ENCODE results near the gene LRRC49. TPM values are rescaled to one million over a fixed set of nuclear protein-coding genes. Genes with fewer than 3 reads are reported as not detected.

Gene LRRC49
- total and polyA plus RNA-seq, 10 of the 15 experiments (the other 5 are each of a cell fraction or from before 2014, with no cell fraction given): 1.4 to 3.7 (median 2.9) TPM

- no peaks in the 10 kb centered on the region for H3K36me3 ChIP-seq (ENCODE audit: control insufficient read depth in 2 of 2, insufficient read depth in 2 of 2, low read length in 1 of 2)
- no peak overlapping the region for H3K4me2 ChIP-seq (ENCODE audit: control insufficient read depth, insufficient read depth)
- ChIA-PET SMC1A (ENCODE audit: uncharacterized antibody, unreplicated experiment) (no interaction called here), CTCF (no interaction called here), RAD21 (ENCODE audit: unreplicated experiment) (interaction anchor here (0.9 kb wide), 1 partner anchor 14 kb away, joined by 3 read pairs; no protein-coding TSS in a partner anchor), POLR2A (no interaction called here)
- intact Hi-C loops (cut with micrococcal nuclease; ENCODE audit: unreplicated experiment): no loop called here
- ATAC-seq: no peak
- no peaks in the 10 kb centered on the region for H3K79me2 ChIP-seq (ENCODE audit: control insufficient read depth, insufficient read depth, low read length)
- no peaks in the 10 kb centered on the region for H4K20me1 ChIP-seq (ENCODE audit: control insufficient read depth, insufficient read depth)
- H3K9ac ChIP-seq (ENCODE audit: control insufficient read depth, insufficient read depth, low read length): no peak overlapping the region
- no peak overlapping the region for H3K27ac ChIP-seq (ENCODE audit: control insufficient read depth, insufficient read depth)
- H3K4me1 ChIP-seq (ENCODE audit: control insufficient read depth, insufficient read depth, low read length): no peaks in the 10 kb centered on the region
- H3K4me3 ChIP-seq: no peak overlapping the region
- H3K9me3 ChIP-seq (replicated peaks; ENCODE audit: control insufficient read depth, insufficient read depth, low read length): 0 out of 3 replicates have a peak, but pooled peaks cover 1% of the 10 kb centered on the region
- BruUV-seq (replicated peaks): no TSS peak
- TF ChIP-seq TCF12 (IDR thresholded peaks at IDR 0.05; ENCODE audit: low read depth, low read length) (no peak), ZNF687 (IDR thresholded peaks at IDR 0.05) (no peak), ZBTB33 (IDR thresholded peaks at IDR 0.05) (no peak), RFX5 (IDR thresholded peaks at IDR 0.05; ENCODE audit: low read depth, low read length) (no peak), SIN3A (IDR thresholded peaks at IDR 0.05; ENCODE audit: low read depth, low read length) (no peak), RELA (IDR thresholded peaks at IDR 0.05; ENCODE audit: borderline replicate concordance, partially characterized antibody) (no peak), NR2C1 (IDR thresholded peaks at IDR 0.05) (no peak), BCLAF1 (IDR thresholded peaks at IDR 0.05) (no peak), RAD51 (IDR thresholded peaks at IDR 0.05) (no peak), JUNB (IDR thresholded peaks at IDR 0.05) (no peak), YY1 (IDR thresholded peaks at IDR 0.05; ENCODE audit: low read depth, low read length) (no peak), NR2F1 (conservative IDR thresholded peaks at IDR 0.05) (no peak)
- no peaks in the 10 kb centered on the region for H3K27me3 ChIP-seq (replicated peaks in 1 of 2; ENCODE audit: control insufficient read depth in 2 of 2, insufficient read depth in 2 of 2, low read length in 1 of 2)
- no peak overlapping the region for H2AFZ ChIP-seq (ENCODE audit: control insufficient read depth, low read depth, low read length)
- no peak for FAIRE-seq
- DNase-seq (ENCODE audit: low read depth, low spot score): no peak
- in situ Hi-C loops (cut with MboI): loop anchor here (25.0 kb wide), 1 partner anchor 475 kb away; no protein-coding TSS in a partner anchor
Observed at GRCh38 chr15:70962084-70962483, 69.5 kb downstream of the LRRC49 start.

Data from GM12878 (cell line).